Endodermal cell (in vitro differentiated cells): ENCODE data around the gene GLB1L. TPM values are rescaled to one million over a fixed set of nuclear protein-coding genes. Genes with fewer than 3 reads are reported as not detected.

Experiments used
- DNase-seq: peaks from one replicate; pipeline ENCODE4 v3.0.0-alpha.2; 2017
- H3K27ac ChIP-seq: 2 replicates; pipeline ENCODE4 v1.5.1; 2013; ENCODE audit warnings: mild to moderate bottlenecking, low read depth, low read length, moderate library complexity
- H3K27me3 ChIP-seq: 2 replicates; pipeline ENCODE4 v1.6.1; 2013; ENCODE audit warnings: mild to moderate bottlenecking, low read length, moderate library complexity; ENCODE audit not compliant: insufficient read depth, control insufficient read depth, poor library complexity, severe bottlenecking
- H3K36me3 ChIP-seq: 2 replicates; pipeline ENCODE4 v1.7.0; 2013; ENCODE audit warnings: mild to moderate bottlenecking, low read length, moderate library complexity; ENCODE audit not compliant: control insufficient read depth, insufficient read depth
- H3K4me1 ChIP-seq: one replicate; pipeline ENCODE4 v1.7.0; 2013; ENCODE audit warnings: low read length; ENCODE audit not compliant: control insufficient read depth, insufficient read depth
- H3K4me3 ChIP-seq: 2 replicates; pipeline ENCODE4 v1.5.1; 2013; ENCODE audit warnings: mild to moderate bottlenecking, low read length, moderate library complexity
- H3K9ac ChIP-seq: 2 replicates; pipeline ENCODE4 v1.6.1; 2013; ENCODE audit warnings: mild to moderate bottlenecking, low read length, moderate library complexity; ENCODE audit not compliant: poor library complexity, severe bottlenecking; ENCODE audit errors: extremely low read depth
- H3K9me3 ChIP-seq: 2 replicates; pipeline ENCODE4 v1.6.1; 2013; ENCODE audit warnings: mild to moderate bottlenecking, low read length, moderate library complexity; ENCODE audit not compliant: control insufficient read depth
- H3K27ac Mint-ChIP-seq: 2 replicates; pipeline ENCODE4 v1.8.0; 2020; ENCODE audit warnings: mixed read lengths
- H3K27me3 Mint-ChIP-seq: 2 replicates; pipeline ENCODE4 v1.8.0; 2021; ENCODE audit warnings: mild to moderate bottlenecking, mixed read lengths; ENCODE audit not compliant: insufficient read depth
- H3K36me3 Mint-ChIP-seq: 2 replicates; pipeline ENCODE4 v1.8.0; 2020; ENCODE audit warnings: low read depth, mixed read lengths
- H3K4me1 Mint-ChIP-seq: 2 replicates; pipeline ENCODE4 v1.8.0; 2020; ENCODE audit warnings: mixed read lengths
- H3K4me3 Mint-ChIP-seq: 2 replicates; pipeline ENCODE4 v1.8.0; 2020; ENCODE audit warnings: mild to moderate bottlenecking, moderate library complexity, mixed read lengths
- H3K9me3 Mint-ChIP-seq: 2 replicates; pipeline ENCODE4 v1.8.0; 2020; ENCODE audit warnings: mild to moderate bottlenecking, mixed read lengths
- CTCF ChIP-seq: fragments of 200-600 bp; sonication (generic); conservative IDR thresholded peaks from 2 replicates; pipeline ENCODE4 v1.5.0; 2021; ENCODE audit warnings: antibody characterized with exemption, mild to moderate bottlenecking
- WGBS, 2 experiments: methylation state at CpG; one replicate each; pipeline versions ENCODE4 v1.1.5 to v1.1.7; 2013; ENCODE audit warnings: missing lambda C conversion rate in 2 of 2, mixed read lengths in 1 of 2; ENCODE audit not compliant: insufficient coverage in 1 of 2, insufficient read length in 1 of 2; 5-methylcytosine and 5-hydroxymethylcytosine counted together
- total RNA-seq, 2 donors: library from RNA; stranded (reverse); fragmentation: NEBNext Ultra II Directional in 1 of 2; extraction: Animal tissue kit (Norgen Biotek cat#: 25700) in 1 of 2; gene quantifications; 2 replicates in 1 of 2; 3 replicates in 1 of 2; pipeline ENCODE4 v1.2.1, GENCODE V29; 2021

The GLB1L gene
- total RNA-seq, 2 donors from 2014 or later = 9.7 to 13.8 TPM

DNA sequence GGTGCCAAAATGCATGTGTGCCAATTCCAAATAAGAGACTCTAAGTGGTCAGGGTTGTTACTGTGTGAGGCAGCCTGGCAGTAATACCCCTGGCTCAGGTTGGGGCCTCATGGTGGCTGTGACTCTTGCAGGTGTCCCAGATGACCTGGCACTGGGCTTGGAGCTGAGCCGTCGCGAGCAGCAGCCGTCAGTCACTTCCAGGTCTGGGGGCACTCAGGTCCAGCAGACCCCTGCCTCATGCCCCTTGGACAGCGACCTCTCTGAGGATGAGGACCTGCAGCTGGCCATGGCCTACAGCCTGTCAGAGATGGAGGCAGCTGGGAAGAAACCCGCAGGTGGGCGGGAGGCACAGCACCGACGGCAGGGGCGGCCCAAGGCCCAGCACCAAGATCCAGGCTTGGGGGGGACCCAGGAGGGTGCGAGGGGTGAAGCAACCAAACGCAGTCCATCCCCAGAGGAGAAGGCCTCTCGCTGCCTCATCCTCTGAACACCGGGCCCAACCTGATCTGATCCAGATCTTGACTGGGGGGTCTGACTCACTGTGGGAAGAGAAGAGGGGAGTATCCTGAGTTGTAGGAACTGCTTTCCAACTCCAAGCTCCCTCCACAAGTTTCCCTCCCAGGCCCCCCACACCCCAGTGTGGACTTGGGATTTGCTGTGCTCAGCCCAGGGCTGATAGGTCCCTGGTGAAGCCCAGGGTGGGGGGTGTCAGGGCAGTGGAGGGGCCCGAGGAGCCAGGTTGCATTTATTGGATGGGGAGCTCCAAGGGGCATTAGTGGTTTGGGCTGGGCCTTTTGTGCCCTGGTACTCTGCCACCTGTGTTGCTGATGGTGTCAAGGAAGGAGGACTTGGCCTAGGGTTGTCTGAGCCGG lies 39.5 kb upstream of the GLB1L start:
- peaks cover 13% of the 10 kb centered on the region for H3K4me1 ChIP-seq
- WGBS, 2 experiments = 96 to 99% methylated on average over 11 to 16 of the region's 16 CpGs
- no peak overlapping the region for H3K27ac Mint-ChIP-seq
- peaks cover 22% of the 10 kb centered on the region for H3K4me1 Mint-ChIP-seq
- H3K27me3 ChIP-seq = no peaks in the 10 kb centered on the region
- no peak overlapping the region for H3K4me3 ChIP-seq
- H3K27ac ChIP-seq = no peak overlapping the region
- no peak overlapping the region for H3K4me3 Mint-ChIP-seq
- H3K36me3 Mint-ChIP-seq = peaks cover 25% of the 10 kb centered on the region
- TF ChIP-seq CTCF = no peak
- DNase-seq = no peak
- H3K27me3 Mint-ChIP-seq = no peaks in the 10 kb centered on the region
- no peaks in the 10 kb centered on the region for H3K9me3 ChIP-seq
- no peaks in the 10 kb centered on the region for H3K9me3 Mint-ChIP-seq
- H3K36me3 ChIP-seq = peaks cover 40% of the 10 kb centered on the region
- H3K9ac ChIP-seq = no peak overlapping the region

DNA sequence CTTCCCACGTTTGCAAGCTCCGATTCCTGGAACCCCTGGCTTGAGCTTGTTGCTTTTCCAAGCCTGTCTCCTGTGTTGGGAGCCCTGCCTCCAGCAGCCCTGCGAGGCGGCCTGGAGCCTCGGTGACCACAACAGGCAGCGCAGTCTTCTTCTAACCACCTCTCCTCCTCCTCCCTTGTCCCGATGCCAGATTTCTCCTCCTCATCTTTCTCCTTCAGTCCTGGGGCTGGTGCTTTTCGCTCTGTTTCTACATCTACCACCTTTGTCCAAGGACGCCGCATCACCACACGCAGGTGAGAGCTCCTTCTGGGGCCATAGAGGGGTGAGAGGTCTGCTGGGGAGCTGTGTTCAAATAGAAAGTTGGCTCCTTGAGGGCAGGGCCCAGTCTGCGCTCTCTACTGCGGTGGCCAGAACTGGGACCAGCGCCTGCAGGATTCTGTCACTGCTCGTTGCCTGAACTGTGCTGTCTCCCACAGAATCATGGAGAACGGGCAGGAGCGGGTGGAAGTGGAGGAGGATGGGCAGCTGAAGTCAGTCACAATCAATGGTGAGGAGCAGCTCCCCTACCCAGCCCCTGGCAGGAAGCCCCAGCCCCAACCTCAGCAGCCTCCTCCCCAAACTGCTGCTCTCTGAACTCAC lies 37.8 kb upstream of the GLB1L start:
- Histone ChIP-seq H3K4me1 (peaks cover 19% of the 10 kb centered on the region), H3K27ac (no peak overlapping the region), H3K36me3 (peaks cover 40% of the 10 kb centered on the region), H3K27me3 (no peaks in the 10 kb centered on the region), H3K4me3 (no peak overlapping the region), H3K9ac (no peak overlapping the region), H3K9me3 (no peaks in the 10 kb centered on the region)
- WGBS, 2 experiments = 96 to 100% methylated on average over 6 to 17 of the region's 17 CpGs
- no peak for DNase-seq
- peak overlapping the region; percentile 14 for H3K27ac Mint-ChIP-seq
- TF ChIP-seq CTCF = no peak
- H3K9me3 Mint-ChIP-seq = no peaks in the 10 kb centered on the region
- peaks cover 25% of the 10 kb centered on the region for H3K36me3 Mint-ChIP-seq
- no peaks in the 10 kb centered on the region for H3K27me3 Mint-ChIP-seq
- peaks cover 29% of the 10 kb centered on the region for H3K4me1 Mint-ChIP-seq
- no peak overlapping the region for H3K4me3 Mint-ChIP-seq

DNA sequence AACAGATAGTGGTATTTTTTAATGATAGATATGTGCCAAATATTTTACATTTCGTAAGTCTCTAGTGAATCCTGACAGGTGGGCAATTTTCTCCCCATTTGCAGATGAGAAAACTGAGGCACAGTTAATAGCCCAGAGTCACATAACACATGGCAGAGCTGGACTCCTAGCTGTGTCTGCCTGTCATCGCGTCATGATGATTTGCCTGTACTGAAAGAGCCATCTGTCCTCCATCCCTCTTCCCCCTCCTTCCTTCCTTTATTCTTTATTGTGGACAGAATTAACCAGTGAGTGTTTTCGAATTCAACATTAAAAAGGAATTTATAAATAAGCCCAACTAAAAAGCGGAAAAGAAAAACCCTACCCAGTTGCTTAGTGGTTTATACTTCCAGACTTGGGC lies 37.1 kb upstream of the GLB1L start:
- no peak for DNase-seq
- Histone ChIP-seq H3K9ac (no peak overlapping the region), H3K27ac (no peak overlapping the region), H3K27me3 (no peaks in the 10 kb centered on the region), H3K36me3 (peaks cover 40% of the 10 kb centered on the region), H3K4me1 (peaks cover 22% of the 10 kb centered on the region), H3K9me3 (no peaks in the 10 kb centered on the region), H3K4me3 (no peak overlapping the region)
- Mint-ChIP-seq H3K27ac (no peak overlapping the region), H3K9me3 (no peaks in the 10 kb centered on the region), H3K36me3 (peaks cover 25% of the 10 kb centered on the region), H3K4me1 (peaks cover 35% of the 10 kb centered on the region), H3K27me3 (no peaks in the 10 kb centered on the region), H3K4me3 (no peak overlapping the region)
- TF ChIP-seq CTCF = no peak
- WGBS, 2 experiments = 94 to 98% methylated on average over 5 of the region's 5 CpGs
